22Rv1 (cell line): Measurements from ENCODE around the gene SHISA5.

Experiments
- CTCF ChIP-seq: fragments of 450-650 bp; IDR thresholded peaks from 2 replicates; pipeline ENCODE4 v1.5.1; 2017; ENCODE audit warnings: mild to moderate bottlenecking
- ZFX ChIP-seq: fragments of 450-650 bp; IDR thresholded peaks from 2 replicates; pipeline ENCODE4 v1.6.1; 2017; ENCODE audit warnings: antibody characterized with exemption, borderline replicate concordance

DNA sequence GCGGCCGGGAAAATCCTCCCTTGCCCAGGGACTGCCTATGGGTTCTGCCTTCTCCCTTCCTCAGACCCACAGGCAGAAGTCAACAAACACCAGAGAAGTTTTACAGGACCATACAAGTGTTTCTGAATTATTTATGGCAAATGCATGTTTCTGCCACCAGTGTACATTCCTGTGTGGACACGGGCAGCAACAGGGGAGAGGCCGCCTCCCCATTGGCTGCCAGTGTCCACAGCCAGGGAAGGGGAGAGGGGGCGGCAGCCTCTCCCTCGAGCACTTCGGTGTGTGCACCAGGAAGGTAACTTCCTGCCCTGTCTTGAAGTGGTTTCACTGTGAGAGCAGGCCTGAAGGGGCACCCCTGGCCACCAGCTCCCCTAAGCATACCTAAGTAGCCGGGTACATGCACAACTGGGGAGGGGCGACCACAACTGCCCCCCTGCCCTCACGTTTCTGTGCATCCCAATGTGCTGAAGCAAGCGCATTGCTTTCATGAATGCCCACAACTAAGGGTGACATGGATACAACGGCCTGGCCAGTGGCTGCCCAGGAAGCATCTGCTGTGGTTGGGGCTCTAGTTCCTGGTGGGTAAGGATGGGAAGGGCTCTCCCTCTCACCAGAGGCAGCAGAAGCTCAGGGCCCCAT lies 14.8 kb upstream of the SHISA5 start:
- TF ChIP-seq CTCF = no peak
- TF ChIP-seq ZFX = no peak
